Heart left ventricle (tissue), 13 donors: Measurements from ENCODE around the gene PHAF1.
A peak's percentile ranks its signal among the peaks of the same experiment; 100 is the strongest.

Source experiments
- CTCF ChIP-seq, 12 donors: fragments of 200-600 bp; sonication (generic) in 4 of 12; IDR thresholded peaks; one replicate each; pipeline versions ENCODE4 v1.5.0 to v1.8.0; 2018 to 2022; ENCODE audit warnings: antibody characterized with exemption in 12 of 12, mild to moderate bottlenecking in 5 of 12
- POLR2A ChIP-seq, 2 donors: fragments of 450-650 bp; IDR thresholded peaks; one replicate each; pipeline ENCODE4 v1.6.1; 2017; ENCODE audit warnings: antibody characterized with exemption in 2 of 2, mild to moderate bottlenecking in 2 of 2, moderate library complexity in 2 of 2
- donor health status: ischemic (EF 13 %, LVEDD 7.1; RV severe dilation, severe dysfunction).
- donor health status: DM: no; HTN: yes; CAD: no.
- donor health status: DM: no; HTN: no; CAD: no.
- donor health status: ischemic (EF 25% LVEDD 6.9; RV normal size, moderate dysfunction).
- donor health status: ischemic (EF 25% LVEDD 5.7; RV mildly dilated, moderate dysfunction).
- donor health status: ischemic (EF 35%, LVEDD 5.7; RV mildly dilated, moderate dysfunction).
- donor health status: nonischemic (EF 11% LVEDD 7.7; RV severe dilation, severe dysfunction).
- donor health status: DM: yes; HTN: yes; CAD: no.
- donor health status: PGD.
- donor health status: ischemic (EF 29% LVEDD 5.4; RV normal size, mild dysfunction).
- donor health status: nonischemic (EF 23%, LVEDD 6.1; RV moderate dilation, normal function).

- no peak for TF ChIP-seq CTCF (IDR thresholded peaks at IDR 0.05)
- TF ChIP-seq POLR2A (IDR thresholded peaks at IDR 0.05): peak in 1 of 2 donors; percentile 59
Observed at GRCh38 chr16:67164599-67165061, 54.9 kb downstream of the PHAF1 start, which contains the start of gene HSF4.
